ENCODE results near the gene APP. TPM values are rescaled to one million over a fixed set of nuclear protein-coding genes. Genes with fewer than 3 reads are reported as not detected.
A peak's percentile ranks its signal among the peaks of the same experiment; 100 is the strongest.

APP gene
- total and polyA plus RNA-seq, 3 donors from 2014 or later = 390 to 670 (median 409) TPM

DNA sequence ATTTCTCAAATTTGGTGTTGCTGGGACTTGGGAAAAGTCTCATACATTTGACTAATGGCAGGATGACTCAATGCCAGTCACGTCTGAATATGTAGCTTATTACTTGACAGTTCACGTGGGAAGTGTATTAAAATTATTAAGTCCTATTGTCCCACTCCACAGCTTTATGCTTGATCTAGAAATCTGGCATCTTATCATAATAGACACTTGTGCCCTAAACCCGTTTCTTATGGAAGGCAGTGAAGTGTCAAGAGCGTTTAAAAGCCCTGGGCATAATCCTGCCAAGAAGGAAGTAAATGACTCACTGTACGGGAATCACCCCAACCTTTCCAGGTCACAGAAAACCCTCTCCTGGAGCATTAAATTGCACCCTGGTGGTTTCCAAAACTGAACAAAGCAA is 207.4 kb downstream of the APP start:
- Histone ChIP-seq H3K9me3 (no peaks in the 10 kb centered on the region), H3K4me3 (no peak overlapping the region), H3K27me3 (no peaks in the 10 kb centered on the region), H3K27ac (no peak overlapping the region), H3K36me3 (ENCODE audit: low read depth, missing control alignments) (no peaks in the 10 kb centered on the region), H3K4me1 (no peaks in the 10 kb centered on the region)
- no peak for DNase-seq
- intact Hi-C loops (cut with DNase I; ENCODE audit: low total_unique reads) = no loop called here
- TF ChIP-seq, protein P1, sequence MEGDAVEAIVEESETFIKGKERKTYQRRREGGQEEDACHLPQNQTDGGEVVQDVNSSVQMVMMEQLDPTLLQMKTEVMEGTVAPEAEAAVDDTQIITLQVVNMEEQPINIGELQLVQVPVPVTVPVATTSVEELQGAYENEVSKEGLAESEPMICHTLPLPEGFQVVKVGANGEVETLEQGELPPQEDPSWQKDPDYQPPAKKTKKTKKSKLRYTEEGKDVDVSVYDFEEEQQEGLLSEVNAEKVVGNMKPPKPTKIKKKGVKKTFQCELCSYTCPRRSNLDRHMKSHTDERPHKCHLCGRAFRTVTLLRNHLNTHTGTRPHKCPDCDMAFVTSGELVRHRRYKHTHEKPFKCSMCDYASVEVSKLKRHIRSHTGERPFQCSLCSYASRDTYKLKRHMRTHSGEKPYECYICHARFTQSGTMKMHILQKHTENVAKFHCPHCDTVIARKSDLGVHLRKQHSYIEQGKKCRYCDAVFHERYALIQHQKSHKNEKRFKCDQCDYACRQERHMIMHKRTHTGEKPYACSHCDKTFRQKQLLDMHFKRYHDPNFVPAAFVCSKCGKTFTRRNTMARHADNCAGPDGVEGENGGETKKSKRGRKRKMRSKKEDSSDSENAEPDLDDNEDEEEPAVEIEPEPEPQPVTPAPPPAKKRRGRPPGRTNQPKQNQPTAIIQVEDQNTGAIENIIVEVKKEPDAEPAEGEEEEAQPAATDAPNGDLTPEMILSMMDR (IDR thresholded peaks at IDR 0.05) = no peak
- no peak for TF ChIP-seq POLR2A (IDR thresholded peaks at IDR 0.05)
- 85% methylated on average over 5 of the region's 5 CpGs for WGBS, 2 donors

DNA sequence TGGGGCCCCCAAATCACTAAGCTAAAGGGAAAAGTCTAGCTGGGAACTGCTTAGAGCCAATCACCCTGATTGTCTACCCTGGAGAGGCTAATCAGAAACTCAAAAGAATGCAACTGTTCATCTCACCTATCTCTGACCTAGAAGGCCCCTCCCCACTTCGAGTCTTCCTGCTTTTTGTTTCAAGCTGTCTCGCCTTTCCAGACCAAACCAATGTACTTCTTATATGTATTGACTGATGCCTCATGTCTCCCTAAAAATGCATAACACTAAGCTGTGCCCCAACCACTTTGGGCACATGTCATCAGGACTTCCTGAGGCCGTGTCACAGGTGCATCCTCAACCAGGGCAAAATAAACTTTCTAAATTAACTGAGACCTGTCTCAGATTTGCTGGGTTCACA is 209.5 kb downstream of the APP start:
- no peaks in the 10 kb centered on the region for H3K36me3 ChIP-seq (ENCODE audit: low read depth, missing control alignments)
- H3K4me1 ChIP-seq = no peaks in the 10 kb centered on the region
- WGBS, 2 donors = 71 to 74% methylated on average over 3 of the region's 3 CpGs
- H3K4me3 ChIP-seq = no peak overlapping the region
- TF ChIP-seq POLR2A (IDR thresholded peaks at IDR 0.05) = no peak
- TF ChIP-seq, protein P1 (IDR thresholded peaks at IDR 0.05) = no peak
- H3K9me3 ChIP-seq = no peaks in the 10 kb centered on the region
- DNase-seq = no peak
- no peak overlapping the region for H3K27ac ChIP-seq
- no peaks in the 10 kb centered on the region for H3K27me3 ChIP-seq
- intact Hi-C loops (cut with DNase I; ENCODE audit: low total_unique reads) = no loop called here

DNA sequence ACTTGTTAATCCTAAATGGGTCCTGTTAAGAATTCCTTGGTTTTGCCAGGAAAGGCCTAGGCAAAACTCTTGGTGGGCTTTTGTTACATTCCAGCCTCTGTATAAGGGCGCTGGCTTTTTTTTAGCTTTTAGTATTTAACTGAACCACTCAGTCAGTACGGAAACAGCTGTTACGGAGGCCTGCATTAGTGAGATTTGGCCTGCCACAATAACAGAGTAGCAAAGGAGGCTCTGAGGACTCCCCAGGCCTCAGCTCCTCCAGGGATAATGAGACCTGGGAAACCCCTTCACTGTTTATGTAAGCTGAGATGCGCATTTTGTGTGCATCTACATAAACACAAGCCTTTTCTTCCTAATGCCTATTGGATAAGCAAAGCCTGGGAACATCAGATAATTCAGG is 210.2 kb downstream of the APP start:
- no peaks in the 10 kb centered on the region for H3K36me3 ChIP-seq (ENCODE audit: low read depth, missing control alignments)
- TF ChIP-seq POLR2A (IDR thresholded peaks at IDR 0.05) = no peak
- TF ChIP-seq, protein P1 (IDR thresholded peaks at IDR 0.05) = no peak
- no peaks in the 10 kb centered on the region for H3K27me3 ChIP-seq
- H3K4me3 ChIP-seq = no peak overlapping the region
- intact Hi-C loops (cut with DNase I; ENCODE audit: low total_unique reads) = no loop called here
- WGBS, 2 donors = 54 to 65% methylated on average over 4 of the region's 4 CpGs
- no peak for DNase-seq
- H3K4me1 ChIP-seq = no peaks in the 10 kb centered on the region
- H3K9me3 ChIP-seq = no peaks in the 10 kb centered on the region
- peak overlapping the region in 1 of 2 donors; percentile 35 for H3K27ac ChIP-seq

DNA sequence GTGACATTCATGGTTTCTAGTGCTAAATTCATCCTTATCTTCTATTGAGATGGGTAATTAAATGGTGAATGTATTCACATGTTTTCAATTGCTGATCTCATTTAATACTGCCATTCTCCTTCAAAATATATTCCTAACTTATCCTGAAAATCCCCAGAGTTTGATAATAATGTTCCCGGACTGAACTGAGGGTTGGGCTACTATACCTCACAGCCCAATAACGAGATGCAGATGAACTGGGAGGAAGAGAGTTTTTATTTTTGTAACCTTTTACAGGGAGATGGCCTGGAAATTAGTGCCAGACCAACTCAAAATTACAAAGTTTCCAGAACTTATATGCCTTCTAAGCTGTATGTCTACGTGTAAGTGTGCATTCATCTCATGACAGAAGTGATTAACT is 210.8 kb downstream of the APP start:
- TF ChIP-seq, protein P1 (IDR thresholded peaks at IDR 0.05) = no peak
- TF ChIP-seq POLR2A (IDR thresholded peaks at IDR 0.05) = no peak
- Histone ChIP-seq H3K4me3 (no peak overlapping the region), H3K27ac (no peak overlapping the region), H3K27me3 (no peaks in the 10 kb centered on the region), H3K9me3 (no peaks in the 10 kb centered on the region), H3K4me1 (no peaks in the 10 kb centered on the region), H3K36me3 (ENCODE audit: low read depth, missing control alignments) (no peaks in the 10 kb centered on the region)
- WGBS, 2 donors = 49 to 51% methylated on average over 3 of the region's 3 CpGs
- no peak for DNase-seq
- intact Hi-C loops (cut with DNase I; ENCODE audit: low total_unique reads) = no loop called here

DNA sequence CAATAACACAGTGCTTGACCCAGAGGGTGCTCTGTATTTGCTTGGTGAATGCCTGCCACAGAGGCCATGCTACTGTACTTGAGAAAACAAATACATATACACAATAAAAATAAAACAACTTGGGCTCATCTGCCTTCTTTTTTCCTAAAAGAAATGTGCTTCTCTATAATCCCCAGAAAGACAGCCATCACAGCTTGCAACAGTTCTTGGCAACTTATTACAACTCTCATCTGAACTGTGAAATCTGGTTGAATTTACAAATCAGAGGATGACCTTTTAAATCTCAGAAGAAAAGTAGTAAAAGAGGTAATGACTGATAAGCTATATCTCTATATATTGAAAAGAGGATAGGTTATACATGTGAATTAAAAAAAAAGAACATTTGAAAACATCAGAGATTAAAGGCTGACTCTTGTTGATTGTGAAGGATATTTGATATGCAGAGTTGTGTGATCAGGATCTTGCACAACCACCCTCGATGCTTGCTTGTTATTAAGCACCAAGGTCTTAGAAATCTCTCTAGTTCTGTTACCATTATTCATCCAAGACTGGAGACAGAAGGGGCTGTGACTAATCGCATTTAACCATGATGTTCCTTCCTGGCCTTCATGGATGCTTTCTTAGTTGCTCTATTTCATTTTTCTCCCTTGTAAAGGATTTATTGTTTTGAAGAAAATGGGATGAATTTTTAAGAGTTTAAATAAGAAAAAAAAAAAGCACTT is 213.4 kb downstream of the APP start:
- WGBS, 2 donors = 68 to 69% methylated on average over 2 of the region's 2 CpGs
- no peak overlapping the region for H3K27ac ChIP-seq
- intact Hi-C loops (cut with DNase I; ENCODE audit: low total_unique reads) = no loop called here

More for the DNA sequence above, 213.4 kb downstream of the APP start:
- H3K9me3 ChIP-seq = no peaks in the 10 kb centered on the region
- no peaks in the 10 kb centered on the region for H3K4me1 ChIP-seq
- no peak overlapping the region for H3K4me3 ChIP-seq
- H3K27me3 ChIP-seq = no peaks in the 10 kb centered on the region
- H3K36me3 ChIP-seq (ENCODE audit: low read depth, missing control alignments) = no peaks in the 10 kb centered on the region
- no peak for DNase-seq
- no peak for TF ChIP-seq POLR2A (IDR thresholded peaks at IDR 0.05)
- TF ChIP-seq, protein P1 (IDR thresholded peaks at IDR 0.05) = no peak
